Muscle of arm (tissue), 12 donors: ENCODE measurements around the gene KCND2. TPM values are rescaled to one million over a fixed set of nuclear protein-coding genes. Genes with fewer than 3 reads are reported as not detected.
"Not testable (repeated sequence)": the region's sequence is repeated elsewhere in the genome, so short reads cannot be mapped to it uniquely, and the experiment has no call there.

Experiments
- DNase-seq: peaks from one replicate; pipeline ENCODE4 v3.0.0-alpha.2; 2013
- polyA plus RNA-seq, 12 donors: library from polyadenylated mRNA; unstranded; fragments of 120-200 nt; gene quantifications; one replicate each; pipeline ENCODE4 v1.2.1, GENCODE V29; 2013; ENCODE audit not compliant: insufficient read length in 12 of 12

The KCND2 gene
- polyA plus RNA-seq, 12 donors = 0.53 to 1.9 (median 0.99) TPM; not detected in 2

GRCh38 chr7:120741371-120742042, 468.5 kb downstream of the KCND2 start:
- no peak for DNase-seq

- no peak for DNase-seq
Observed at GRCh38 chr7:120742372-120742771, 469.4 kb downstream of the KCND2 start.

- no peak for DNase-seq
Observed at GRCh38 chr7:120743128-120743527, 470.2 kb downstream of the KCND2 start.

GRCh38 chr7:120760050-120760449, 487.1 kb downstream of the KCND2 start:
- no peak for DNase-seq

- no peak for DNase-seq
Observed at GRCh38 chr7:120760851-120761250, 487.9 kb downstream of the KCND2 start.

GRCh38 chr7:120770206-120770605, 497.2 kb downstream of the KCND2 start:
- no peak for DNase-seq

- no peak for DNase-seq
Observed at GRCh38 chr7:120774481-120774880, 501.5 kb downstream of the KCND2 start.

GRCh38 chr7:120775755-120776154, 502.8 kb downstream of the KCND2 start:
- no peak for DNase-seq

- DNase-seq = not testable (repeated sequence)
Observed at GRCh38 chr7:120779078-120779477, 506.1 kb downstream of the KCND2 start.

- DNase-seq = not testable (repeated sequence)
Observed at GRCh38 chr7:120780451-120780850, 507.5 kb downstream of the KCND2 start.

GRCh38 chr7:120780938-120781337, 508.0 kb downstream of the KCND2 start:
- no peak for DNase-seq

GRCh38 chr7:120781924-120782323, 508.9 kb downstream of the KCND2 start:
- not testable (repeated sequence) for DNase-seq

- DNase-seq = no peak
Observed at GRCh38 chr7:120783273-120783672, 510.3 kb downstream of the KCND2 start.

GRCh38 chr7:120783721-120784120, 510.7 kb downstream of the KCND2 start:
- no peak for DNase-seq

GRCh38 chr7:120785095-120785494, 512.1 kb downstream of the KCND2 start:
- no peak for DNase-seq

GRCh38 chr7:120792091-120792860, 519.3 kb downstream of the KCND2 start:
- DNase-seq = peak; percentile 45

GRCh38 chr7:120792861-120793130, 519.8 kb downstream of the KCND2 start:
- DNase-seq = no peak

GRCh38 chr7:120793213-120793936, 520.4 kb downstream of the KCND2 start:
- DNase-seq = no peak

- no peak for DNase-seq
Observed at GRCh38 chr7:120794106-120794729, 521.2 kb downstream of the KCND2 start.

GRCh38 chr7:120797026-120797645, 524.2 kb downstream of the KCND2 start:
- no peak for DNase-seq

- no peak for DNase-seq
Observed at GRCh38 chr7:120799147-120799546, 526.2 kb downstream of the KCND2 start.
